ENCODE results near the gene SLC12A7. TPM values are rescaled to one million over a fixed set of nuclear protein-coding genes. Genes with fewer than 3 reads are reported as not detected.
A peak's percentile ranks its signal among the peaks of the same experiment; 100 is the strongest.

The SLC12A7 gene
- total RNA-seq, 2 experiments from 2014 or later, result 0.06 TPM; not detected in 1

- H3K36me3 ChIP-seq (ENCODE audit: insufficient read depth, low read length), result no peaks in the 10 kb centered on the region
- no peak overlapping the region for H3K4me3 ChIP-seq (ENCODE audit: low read depth, low read length, poor library complexity, severe bottlenecking)
- intact Hi-C loops (cut with micrococcal nuclease; ENCODE audit: unreplicated experiment), result loop anchor here (10.0 kb wide), 1 partner anchor 213 kb away; no protein-coding TSS in a partner anchor
- TF ChIP-seq CTCF (conservative IDR thresholded peaks at IDR 0.05; ENCODE audit: low read length) (no peak), EZH2phosphoT487 (IDR thresholded peaks at IDR 0.05; ENCODE audit: borderline replicate concordance, low read depth, low read length) (no peak)
- H3K9me3 ChIP-seq (ENCODE audit: low read length), result no peaks in the 10 kb centered on the region
- BruUV-seq (replicated peaks), result no TSS peak
- POLR2A ChIA-PET, result interaction anchor here (1.0 kb wide), 1 partner anchor 30 kb away, joined by 3 read pairs; no protein-coding TSS in a partner anchor
- DNase-seq (ENCODE audit: low spot score), result peak; percentile 34
- H2AFZ ChIP-seq (ENCODE audit: low read length), result no peak overlapping the region
- H4K20me1 ChIP-seq (ENCODE audit: insufficient read depth, low read length), result no peaks in the 10 kb centered on the region
- H3K4me2 ChIP-seq (ENCODE audit: low read length), result no peak overlapping the region
- CTCF ChIA-PET (ENCODE audit: unreplicated experiment), result no interaction called here
- H3K4me1 ChIP-seq (ENCODE audit: insufficient read depth, low read length, poor library complexity, severe bottlenecking), result peaks cover 44% of the 10 kb centered on the region
- no peaks in the 10 kb centered on the region for H3K9me2 ChIP-seq (ENCODE audit: insufficient read depth, low read length)
- H3K79me2 ChIP-seq (ENCODE audit: insufficient read depth, low read depth, low read length), result no peaks in the 10 kb centered on the region
- H3K27ac ChIP-seq (ENCODE audit: low read depth, low read length, poor library complexity, severe bottlenecking), result no peak overlapping the region
Observed at GRCh38 chr5:1137567-1138444, 25.9 kb upstream of the SLC12A7 start.

GRCh38 chr5:1136814-1137213 is 25.0 kb upstream of the SLC12A7 start:
- no peaks in the 10 kb centered on the region for H3K79me2 ChIP-seq (ENCODE audit: insufficient read depth, low read depth, low read length)
- H3K9me3 ChIP-seq (ENCODE audit: low read length), result no peaks in the 10 kb centered on the region
- no peaks in the 10 kb centered on the region for H3K36me3 ChIP-seq (ENCODE audit: insufficient read depth, low read length)
- no peaks in the 10 kb centered on the region for H4K20me1 ChIP-seq (ENCODE audit: insufficient read depth, low read length)
- ChIA-PET POLR2A (no interaction called here), CTCF (ENCODE audit: unreplicated experiment) (no interaction called here)
- no peak for DNase-seq (ENCODE audit: low spot score)
- H3K27ac ChIP-seq (ENCODE audit: low read depth, low read length, poor library complexity, severe bottlenecking), result no peak overlapping the region
- H3K9me2 ChIP-seq (ENCODE audit: insufficient read depth, low read length), result no peaks in the 10 kb centered on the region
- H3K4me3 ChIP-seq (ENCODE audit: low read depth, low read length, poor library complexity, severe bottlenecking), result no peak overlapping the region
- no peak for TF ChIP-seq CTCF (conservative IDR thresholded peaks at IDR 0.05; ENCODE audit: low read length)
- TF ChIP-seq EZH2phosphoT487 (IDR thresholded peaks at IDR 0.05; ENCODE audit: borderline replicate concordance, low read depth, low read length), result no peak
- no TSS peak for BruUV-seq (replicated peaks)
- intact Hi-C loops (cut with micrococcal nuclease; ENCODE audit: unreplicated experiment), result loop anchor here (10.0 kb wide), 1 partner anchor 212 kb away; no protein-coding TSS in a partner anchor
- H3K4me1 ChIP-seq (ENCODE audit: insufficient read depth, low read length, poor library complexity, severe bottlenecking), result peaks cover 48% of the 10 kb centered on the region
- no peak overlapping the region for H3K4me2 ChIP-seq (ENCODE audit: low read length)
- H2AFZ ChIP-seq (ENCODE audit: low read length), result no peak overlapping the region
